Tibial nerve (tissue), 4 donors: ENCODE data around the gene DCAF10. TPM values are rescaled to one million over a fixed set of nuclear protein-coding genes. Genes with fewer than 3 reads are reported as not detected.

Source experiments
- DNase-seq, 2 donors: peaks; one replicate each; pipeline ENCODE4 v3.0.0-alpha.2; 2019; ENCODE audit warnings: low spot score in 2 of 2
- H3K27ac ChIP-seq, 4 donors: fragments of 200-600 bp; sonication (generic) in 3 of 4; one replicate each; pipeline ENCODE4 v1.5.1; 2017 to 2019; ENCODE audit warnings: mild to moderate bottlenecking in 1 of 4
- H3K27me3 ChIP-seq, 2 donors: fragments of 200-600 bp; sonication (generic) in 1 of 2; one replicate each; pipeline versions ENCODE4 v1.5.1 to v1.6.0; 2017 to 2019
- H3K36me3 ChIP-seq, 3 donors: fragments of 200-600 bp; sonication (generic); one replicate each; pipeline ENCODE4 v1.5.1; 2018 to 2019
- H3K4me1 ChIP-seq, 4 donors: fragments of 200-600 bp; sonication (generic) in 3 of 4; one replicate each; pipeline ENCODE4 v1.5.1; 2017 to 2019
- H3K4me3 ChIP-seq, 4 donors: fragments of 200-600 bp; sonication (generic) in 3 of 4; one replicate each; pipeline ENCODE4 v1.5.1; 2017 to 2019; ENCODE audit warnings: mild to moderate bottlenecking in 1 of 4, moderate library complexity in 1 of 4
- H3K9me3 ChIP-seq, 4 donors: fragments of 200-600 bp; sonication (generic) in 3 of 4; one replicate each; pipeline ENCODE4 v1.5.1; 2017 to 2019
- EP300 ChIP-seq, 2 donors: sonication (generic); formaldehyde crosslinking; IDR thresholded peaks; one replicate each; pipeline ENCODE4 v1.6.1; 2017; ENCODE audit warnings: antibody characterized with exemption in 2 of 2, mild to moderate bottlenecking in 1 of 2
- POLR2A ChIP-seq, 2 donors: fragments of 450-650 bp; IDR thresholded peaks; one replicate each; pipeline ENCODE4 v1.6.1; 2017; ENCODE audit warnings: antibody characterized with exemption in 2 of 2, mild to moderate bottlenecking in 2 of 2, moderate library complexity in 2 of 2
- WGBS, 2 donors: methylation state at CpG; one replicate each; pipeline ENCODE4 v1.1.5; 2018; 5-methylcytosine and 5-hydroxymethylcytosine counted together
- total RNA-seq, 4 donors: library from RNA; depleted of rRNA; stranded (reverse); fragments of >200 nt; gene quantifications; one replicate each; pipeline ENCODE4 v1.1.0, GENCODE V29; 2016
- TF ChIP-seq, protein P1 (sequence below), 5 experiments: fragments of 200-600 bp in 3 of 5; fragments of 450-650 bp in 2 of 5; sonication (generic) in 3 of 5; IDR thresholded peaks; one replicate each; pipeline ENCODE4 v1.5.1; 2016 to 2019; ENCODE audit warnings: antibody characterized with exemption in 5 of 5, mild to moderate bottlenecking in 3 of 5, moderate library complexity in 2 of 5

DCAF10 gene
- total RNA-seq, 4 donors from 2014 or later: 18.6 to 31.4 (median 21.5) TPM

DNA sequence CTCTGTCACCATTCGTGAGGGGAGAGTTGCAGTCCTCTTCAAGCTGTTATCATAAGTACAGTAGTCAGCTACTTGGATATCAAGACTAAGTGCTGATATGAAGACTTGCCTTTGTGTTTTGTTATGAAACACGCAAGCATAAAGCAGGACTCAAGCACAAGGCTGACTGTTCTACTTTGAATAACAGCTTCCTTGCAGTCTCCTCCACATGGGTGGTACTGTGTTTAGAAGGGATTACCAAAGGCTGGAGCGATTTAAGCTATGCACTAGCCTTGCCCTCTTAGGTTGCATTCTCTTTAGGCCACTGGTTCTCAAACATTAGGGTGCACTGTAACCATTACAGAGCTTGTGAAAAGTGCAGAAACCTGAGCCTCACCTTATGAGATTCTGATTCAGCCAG lies 61.9 kb downstream of the DCAF10 start:
- H3K9me3 ChIP-seq: no peaks in the 10 kb centered on the region
- TF ChIP-seq POLR2A (IDR thresholded peaks at IDR 0.05) (no peak), EP300 (IDR thresholded peaks at IDR 0.05) (no peak)
- TF ChIP-seq, protein P1, sequence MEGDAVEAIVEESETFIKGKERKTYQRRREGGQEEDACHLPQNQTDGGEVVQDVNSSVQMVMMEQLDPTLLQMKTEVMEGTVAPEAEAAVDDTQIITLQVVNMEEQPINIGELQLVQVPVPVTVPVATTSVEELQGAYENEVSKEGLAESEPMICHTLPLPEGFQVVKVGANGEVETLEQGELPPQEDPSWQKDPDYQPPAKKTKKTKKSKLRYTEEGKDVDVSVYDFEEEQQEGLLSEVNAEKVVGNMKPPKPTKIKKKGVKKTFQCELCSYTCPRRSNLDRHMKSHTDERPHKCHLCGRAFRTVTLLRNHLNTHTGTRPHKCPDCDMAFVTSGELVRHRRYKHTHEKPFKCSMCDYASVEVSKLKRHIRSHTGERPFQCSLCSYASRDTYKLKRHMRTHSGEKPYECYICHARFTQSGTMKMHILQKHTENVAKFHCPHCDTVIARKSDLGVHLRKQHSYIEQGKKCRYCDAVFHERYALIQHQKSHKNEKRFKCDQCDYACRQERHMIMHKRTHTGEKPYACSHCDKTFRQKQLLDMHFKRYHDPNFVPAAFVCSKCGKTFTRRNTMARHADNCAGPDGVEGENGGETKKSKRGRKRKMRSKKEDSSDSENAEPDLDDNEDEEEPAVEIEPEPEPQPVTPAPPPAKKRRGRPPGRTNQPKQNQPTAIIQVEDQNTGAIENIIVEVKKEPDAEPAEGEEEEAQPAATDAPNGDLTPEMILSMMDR (IDR thresholded peaks at IDR 0.05): no peak
- no peak for DNase-seq
- H3K4me1 ChIP-seq: no peaks in the 10 kb centered on the region
- no peak overlapping the region for H3K27ac ChIP-seq
- no peaks in the 10 kb centered on the region for H3K27me3 ChIP-seq
- H3K4me3 ChIP-seq: no peak overlapping the region
- 56 to 75% methylated on average over 3 of the region's 3 CpGs for whole genome bisulfite sequencing, 2 donors
- peaks cover 0 to 84% (median 13%) of the 10 kb centered on the region in 3 donors for H3K36me3 ChIP-seq

DNA sequence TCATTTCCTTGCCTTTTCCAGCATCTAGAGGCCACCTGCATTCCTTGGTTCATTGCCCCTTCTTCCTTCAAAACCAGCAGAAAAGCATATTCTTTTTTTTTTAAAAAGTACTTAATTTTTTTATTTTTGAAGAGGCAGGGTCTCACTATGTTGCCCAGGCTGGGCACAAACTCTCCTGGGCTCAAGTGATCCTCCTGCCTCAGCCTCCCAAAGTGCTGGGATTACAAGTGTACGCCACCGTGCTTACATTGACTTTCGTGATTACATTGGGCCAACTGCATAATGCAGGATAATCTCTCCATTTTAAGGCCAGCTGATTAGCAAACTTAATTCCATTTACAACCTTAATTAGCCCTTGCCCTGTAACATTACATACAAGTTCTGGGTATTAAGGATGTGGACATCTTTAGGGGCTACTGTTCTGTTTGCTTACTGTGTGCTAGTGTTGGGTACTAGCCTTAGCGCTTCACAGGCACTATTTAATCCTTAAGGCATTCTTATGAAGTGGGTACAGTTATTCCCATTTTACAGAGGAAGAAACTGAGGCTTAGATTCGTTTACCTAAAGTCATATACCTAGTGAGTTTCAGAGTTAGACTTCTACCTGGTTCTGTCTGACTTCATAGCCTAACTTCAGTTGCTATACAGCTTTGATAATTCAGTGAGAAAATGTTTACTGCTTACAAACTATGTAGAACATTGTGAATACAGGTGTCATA lies 69.6 kb downstream of the DCAF10 start:
- H3K36me3 ChIP-seq: peaks cover 0 to 23% (median 0%) of the 10 kb centered on the region in 3 donors
- no peaks in the 10 kb centered on the region for H3K4me1 ChIP-seq
- H3K4me3 ChIP-seq: no peak overlapping the region
- no peak for DNase-seq
- H3K9me3 ChIP-seq: no peaks in the 10 kb centered on the region
- TF ChIP-seq, protein P1 (IDR thresholded peaks at IDR 0.05): no peak
- no peak for TF ChIP-seq POLR2A (IDR thresholded peaks at IDR 0.05)
- H3K27me3 ChIP-seq: no peaks in the 10 kb centered on the region
- WGBS, 2 donors: 96 to 98% methylated on average over 5 of the region's 5 CpGs
- H3K27ac ChIP-seq: no peak overlapping the region

DNA sequence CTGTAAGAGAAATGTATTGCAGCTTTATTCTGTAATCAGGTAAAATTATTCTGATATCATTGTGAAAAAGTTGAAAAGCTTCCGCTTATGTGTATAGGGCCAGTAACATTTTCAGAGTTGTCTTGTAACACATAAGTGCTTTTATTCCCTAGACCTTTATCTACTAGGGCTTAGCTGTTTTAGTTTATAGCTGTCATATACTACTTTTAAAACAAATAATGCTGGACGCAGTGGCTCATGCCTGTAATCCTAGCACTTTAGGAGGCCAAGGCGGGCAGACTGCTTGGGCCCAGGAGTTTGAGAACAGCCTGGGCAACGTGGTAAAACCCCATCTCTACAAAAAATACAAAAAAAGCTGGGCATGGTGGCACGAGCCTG lies 70.2 kb downstream of the DCAF10 start:
- TF ChIP-seq EP300 (IDR thresholded peaks at IDR 0.05) (no peak), POLR2A (IDR thresholded peaks at IDR 0.05) (no peak)
- TF ChIP-seq, protein P1 (IDR thresholded peaks at IDR 0.05): no peak
- no peak overlapping the region for H3K4me3 ChIP-seq
- 79 to 86% methylated on average over 5 of the region's 5 CpGs for WGBS, 2 donors
- no peak for DNase-seq
- H3K4me1 ChIP-seq: no peaks in the 10 kb centered on the region
- H3K36me3 ChIP-seq: peaks cover 0 to 22% (median 0%) of the 10 kb centered on the region in 3 donors
- no peaks in the 10 kb centered on the region for H3K9me3 ChIP-seq
- no peak overlapping the region for H3K27ac ChIP-seq
- no peaks in the 10 kb centered on the region for H3K27me3 ChIP-seq

DNA sequence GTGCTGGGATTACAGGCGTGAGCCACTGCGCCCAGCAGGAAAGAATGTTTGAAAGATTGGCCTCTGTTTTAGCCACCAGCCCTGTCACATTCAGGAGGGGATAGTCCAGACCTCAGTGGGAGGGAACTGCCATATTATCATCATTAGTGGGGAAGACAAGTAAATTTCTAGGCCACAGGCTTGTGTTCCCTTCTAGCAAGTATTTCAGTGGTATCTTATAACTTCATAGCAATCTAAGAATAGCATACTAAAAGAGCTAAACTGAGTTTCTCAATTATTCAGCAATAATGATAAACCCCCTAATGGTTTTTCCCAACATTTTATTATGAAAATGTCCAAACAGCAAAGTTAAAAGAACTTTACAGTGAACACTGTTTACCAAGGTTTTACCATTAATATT lies 73.4 kb downstream of the DCAF10 start:
- DNase-seq: no peak
- Histone ChIP-seq H3K27me3 (no peaks in the 10 kb centered on the region), H3K4me1 (no peaks in the 10 kb centered on the region), H3K4me3 (no peak overlapping the region), H3K36me3 (peaks cover 0 to 31% (median 0%) of the 10 kb centered on the region in 3 donors), H3K9me3 (no peaks in the 10 kb centered on the region), H3K27ac (no peak overlapping the region)
- no peak for TF ChIP-seq POLR2A (IDR thresholded peaks at IDR 0.05)
- TF ChIP-seq EP300 (IDR thresholded peaks at IDR 0.05): no peak
- TF ChIP-seq, protein P1 (IDR thresholded peaks at IDR 0.05): no peak
- 86 to 97% methylated on average over 2 of the region's 2 CpGs for WGBS, 2 donors

DNA sequence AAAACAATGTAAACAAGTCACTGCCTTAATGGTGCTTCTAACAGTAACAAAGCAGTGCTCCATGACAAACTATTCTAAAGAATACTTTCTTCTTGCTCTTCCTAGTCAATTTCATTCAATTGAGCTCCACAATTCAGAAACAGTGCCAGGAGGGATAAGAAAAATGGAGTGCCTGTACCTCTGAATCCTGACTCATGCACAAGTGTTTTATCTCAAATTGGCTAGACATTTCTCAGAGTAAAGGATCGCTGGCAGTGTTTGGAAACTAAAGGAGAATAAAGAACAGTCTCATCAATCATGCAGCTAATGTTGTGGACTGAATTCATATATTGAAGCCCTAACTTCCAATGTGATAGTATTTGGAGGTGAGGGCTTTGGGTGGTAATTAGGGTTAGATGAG lies 75.8 kb downstream of the DCAF10 start:
- H3K9me3 ChIP-seq: no peaks in the 10 kb centered on the region
- 92 to 93% methylated on average over 1 of the region's 1 CpG for WGBS, 2 donors
- no peaks in the 10 kb centered on the region for H3K4me1 ChIP-seq
- TF ChIP-seq EP300 (IDR thresholded peaks at IDR 0.05): no peak
- TF ChIP-seq POLR2A (IDR thresholded peaks at IDR 0.05): no peak
- TF ChIP-seq, protein P1 (IDR thresholded peaks at IDR 0.05): no peak
- H3K27ac ChIP-seq: no peak overlapping the region
- no peaks in the 10 kb centered on the region for H3K27me3 ChIP-seq
- H3K36me3 ChIP-seq: peaks cover 0 to 54% (median 0%) of the 10 kb centered on the region in 3 donors
- DNase-seq: no peak
- H3K4me3 ChIP-seq: no peak overlapping the region
